Kidney epithelial cell (primary cell): ENCODE results near the gene BCAR1. TPM values are rescaled to one million over a fixed set of nuclear protein-coding genes. Genes with fewer than 3 reads are reported as not detected.

Experiments
- DNase-seq: peaks from one replicate; pipeline ENCODE4 v3.0.0-alpha.2; 2010; ENCODE audit warnings: low read depth
- H3K27me3 ChIP-seq: 2 replicates; pipeline ENCODE4 v1.6.0; 2011; ENCODE audit warnings: low read length; ENCODE audit not compliant: control insufficient read depth, insufficient read depth
- H3K36me3 ChIP-seq: 2 replicates; pipeline ENCODE4 v1.5.1; 2011; ENCODE audit warnings: low read length; ENCODE audit not compliant: control insufficient read depth, insufficient read depth
- H3K4me3 ChIP-seq: 2 replicates; pipeline ENCODE4 v1.5.1; 2011; ENCODE audit warnings: low read depth, mild to moderate bottlenecking, control low read depth, low read length
- total RNA-seq: library from RNA; depleted of rRNA; stranded (reverse); fragments of >200 nt; gene quantifications from 2 replicates; pipeline ENCODE4 v1.2.3, GENCODE V29; 2015
- TF ChIP-seq, protein P1 (sequence below): IDR thresholded peaks from 2 replicates; pipeline ENCODE4 v1.5.1; 2011; ENCODE audit warnings: mild to moderate bottlenecking, moderate library complexity, low read length, control low read depth, inconsistent platforms; ENCODE audit not compliant: insufficient read depth, poor library complexity, severe bottlenecking

BCAR1 gene
- total RNA-seq, 1 donor from 2014 or later = 93.8 TPM

DNA sequence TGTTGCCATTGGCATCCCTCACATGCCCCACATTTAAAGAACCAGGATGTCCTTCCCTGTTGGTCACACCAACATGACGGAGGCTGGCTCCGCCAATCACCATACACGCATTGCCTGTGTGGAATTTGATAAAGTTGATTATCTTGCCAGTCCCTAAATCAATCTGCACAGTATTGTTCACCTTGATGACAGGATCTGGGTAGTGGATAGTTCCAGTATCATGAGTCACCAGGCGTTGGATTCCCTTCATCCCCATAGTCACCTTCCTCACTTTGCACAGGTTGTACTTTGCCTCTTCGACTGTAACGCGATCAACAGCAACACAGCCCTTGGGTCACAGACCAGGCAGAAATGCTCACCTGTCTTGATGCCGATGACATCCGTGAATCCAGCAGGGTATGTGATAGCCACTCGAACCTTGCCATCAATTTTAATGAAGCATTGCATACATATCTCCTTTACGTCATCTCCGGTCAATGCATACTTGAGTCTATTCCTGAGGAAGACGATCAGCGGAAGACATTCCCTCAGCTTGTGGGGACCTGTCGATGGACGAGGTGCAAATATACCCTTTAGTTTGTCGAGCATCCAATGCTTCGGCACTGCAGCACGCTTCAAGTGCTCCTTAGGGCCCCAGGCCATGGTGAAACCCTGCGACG lies 58.7 kb downstream of the BCAR1 start:
- Histone ChIP-seq H3K36me3 (no peaks in the 10 kb centered on the region), H3K27me3 (peaks cover 16% of the 10 kb centered on the region), H3K4me3 (no peak overlapping the region)
- DNase-seq = no peak
- TF ChIP-seq, protein P1, sequence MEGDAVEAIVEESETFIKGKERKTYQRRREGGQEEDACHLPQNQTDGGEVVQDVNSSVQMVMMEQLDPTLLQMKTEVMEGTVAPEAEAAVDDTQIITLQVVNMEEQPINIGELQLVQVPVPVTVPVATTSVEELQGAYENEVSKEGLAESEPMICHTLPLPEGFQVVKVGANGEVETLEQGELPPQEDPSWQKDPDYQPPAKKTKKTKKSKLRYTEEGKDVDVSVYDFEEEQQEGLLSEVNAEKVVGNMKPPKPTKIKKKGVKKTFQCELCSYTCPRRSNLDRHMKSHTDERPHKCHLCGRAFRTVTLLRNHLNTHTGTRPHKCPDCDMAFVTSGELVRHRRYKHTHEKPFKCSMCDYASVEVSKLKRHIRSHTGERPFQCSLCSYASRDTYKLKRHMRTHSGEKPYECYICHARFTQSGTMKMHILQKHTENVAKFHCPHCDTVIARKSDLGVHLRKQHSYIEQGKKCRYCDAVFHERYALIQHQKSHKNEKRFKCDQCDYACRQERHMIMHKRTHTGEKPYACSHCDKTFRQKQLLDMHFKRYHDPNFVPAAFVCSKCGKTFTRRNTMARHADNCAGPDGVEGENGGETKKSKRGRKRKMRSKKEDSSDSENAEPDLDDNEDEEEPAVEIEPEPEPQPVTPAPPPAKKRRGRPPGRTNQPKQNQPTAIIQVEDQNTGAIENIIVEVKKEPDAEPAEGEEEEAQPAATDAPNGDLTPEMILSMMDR = no peak

GRCh38 chr16:75189638-75190245 lies 61.7 kb downstream of the BCAR1 start:
- Histone ChIP-seq H3K27me3 (peaks cover 4% of the 10 kb centered on the region), H3K4me3 (no peak overlapping the region), H3K36me3 (no peaks in the 10 kb centered on the region)
- no peak for DNase-seq
- TF ChIP-seq, protein P1 = no peak

DNA sequence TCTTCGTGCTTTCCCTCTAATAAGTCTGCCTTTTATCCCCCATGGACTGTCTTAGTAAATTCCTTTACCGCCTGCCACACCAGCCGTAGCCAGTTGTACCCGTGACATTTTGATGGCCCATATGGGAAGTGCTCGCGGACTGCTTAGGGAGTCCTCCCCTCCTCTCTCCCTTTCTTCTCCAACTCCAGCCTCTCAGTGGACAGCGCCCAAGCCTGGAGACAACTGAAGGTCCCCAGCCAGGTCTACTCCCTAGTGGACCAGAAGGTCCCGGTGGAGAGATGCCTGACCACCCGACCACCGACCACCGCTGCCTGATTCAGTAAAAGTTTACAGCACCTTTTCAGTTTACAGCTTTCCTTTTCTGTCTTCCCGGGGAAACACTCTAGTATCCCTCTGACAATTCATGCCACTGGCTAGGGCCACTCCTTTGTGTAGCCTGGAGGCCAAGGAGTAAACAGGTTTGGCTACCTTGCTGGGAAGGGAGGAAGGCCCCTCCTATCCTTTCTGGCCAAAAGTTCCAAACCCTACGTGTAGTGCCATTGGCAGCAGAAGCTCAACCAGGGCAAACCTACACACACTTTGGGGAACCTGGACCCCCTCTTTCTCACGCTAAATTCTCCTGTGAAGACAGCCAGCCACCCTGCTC lies 62.5 kb downstream of the BCAR1 start:
- H3K4me3 ChIP-seq = no peak overlapping the region
- DNase-seq = no peak
- H3K27me3 ChIP-seq = peaks cover 4% of the 10 kb centered on the region
- TF ChIP-seq, protein P1 = no peak
- H3K36me3 ChIP-seq = no peaks in the 10 kb centered on the region

DNA sequence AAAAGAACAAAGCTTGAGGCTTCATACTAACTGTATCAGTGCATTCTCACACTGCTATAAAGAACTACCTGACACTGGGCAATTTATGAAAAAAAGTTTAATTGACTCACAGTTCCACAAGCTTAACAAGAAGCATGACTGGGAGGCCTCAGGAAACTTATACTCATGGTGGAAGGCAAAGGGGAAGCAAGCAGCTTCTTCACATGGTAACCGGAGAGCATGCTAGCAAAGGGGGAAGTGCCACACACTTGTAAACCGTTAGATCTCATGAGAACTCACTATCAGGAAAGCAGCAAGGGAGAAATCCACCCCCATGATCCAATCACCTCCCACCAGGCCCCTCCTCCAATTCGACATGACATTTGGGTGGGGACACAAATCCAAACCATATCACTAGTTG lies 69.8 kb downstream of the BCAR1 start:
- Histone ChIP-seq H3K27me3 (no peaks in the 10 kb centered on the region), H3K4me3 (no peak overlapping the region), H3K36me3 (no peaks in the 10 kb centered on the region)
- TF ChIP-seq, protein P1 = no peak
- no peak for DNase-seq

- TF ChIP-seq, protein P1 = no peak
- Histone ChIP-seq H3K27me3 (no peaks in the 10 kb centered on the region), H3K36me3 (no peaks in the 10 kb centered on the region), H3K4me3 (no peak overlapping the region)
- no peak for DNase-seq
Measured at GRCh38 chr16:75179208-75179607, 72.2 kb downstream of the BCAR1 start.

Other genes starting within 250 kb of the BCAR1 start
- gene LDHD, start 134.8 kb downstream of the BCAR1 start, total RNA-seq = 0.55 TPM in 1 of 2 replicates, not detected in the other
- gene ZFP1, start 103.1 kb downstream of the BCAR1 start, total RNA-seq = 10.3 and 12.0 TPM in 2 replicates
- not detected in 2 replicates for gene CTRB2, start 44.5 kb downstream of the BCAR1 start, total RNA-seq
- not detected in 2 replicates for gene CTRB1, start 32.6 kb downstream of the BCAR1 start, total RNA-seq
- 38.0 and 59.7 TPM in 2 replicates for gene CFDP1, start 181.9 kb upstream of the BCAR1 start, total RNA-seq
- gene TMEM170A, start 213.1 kb upstream of the BCAR1 start, total RNA-seq = 29.1 and 30.2 TPM in 2 replicates
- gene CHST6, start 243.8 kb upstream of the BCAR1 start, total RNA-seq = 1.6 and 2.4 TPM in 2 replicates